Tibial nerve (tissue), 4 donors: Measurements from ENCODE around the gene GCSAM. TPM values are rescaled to one million over a fixed set of nuclear protein-coding genes. Genes with fewer than 3 reads are reported as not detected.

Source experiments
- DNase-seq, 2 donors: peaks; one replicate each; pipeline ENCODE4 v3.0.0-alpha.2; 2019; ENCODE audit warnings: low spot score in 2 of 2
- H3K27ac ChIP-seq, 4 donors: fragments of 200-600 bp; sonication (generic) in 3 of 4; one replicate each; pipeline ENCODE4 v1.5.1; 2017 to 2019; ENCODE audit warnings: mild to moderate bottlenecking in 1 of 4
- H3K27me3 ChIP-seq, 2 donors: fragments of 200-600 bp; sonication (generic) in 1 of 2; one replicate each; pipeline versions ENCODE4 v1.5.1 to v1.6.0; 2017 to 2019
- H3K36me3 ChIP-seq, 3 donors: fragments of 200-600 bp; sonication (generic); one replicate each; pipeline ENCODE4 v1.5.1; 2018 to 2019
- H3K4me1 ChIP-seq, 4 donors: fragments of 200-600 bp; sonication (generic) in 3 of 4; one replicate each; pipeline ENCODE4 v1.5.1; 2017 to 2019
- H3K4me3 ChIP-seq, 4 donors: fragments of 200-600 bp; sonication (generic) in 3 of 4; one replicate each; pipeline ENCODE4 v1.5.1; 2017 to 2019; ENCODE audit warnings: mild to moderate bottlenecking in 1 of 4, moderate library complexity in 1 of 4
- H3K9me3 ChIP-seq, 4 donors: fragments of 200-600 bp; sonication (generic) in 3 of 4; one replicate each; pipeline ENCODE4 v1.5.1; 2017 to 2019
- EP300 ChIP-seq, 2 donors: sonication (generic); formaldehyde crosslinking; IDR thresholded peaks; one replicate each; pipeline ENCODE4 v1.6.1; 2017; ENCODE audit warnings: antibody characterized with exemption in 2 of 2, mild to moderate bottlenecking in 1 of 2
- POLR2A ChIP-seq, 2 donors: fragments of 450-650 bp; IDR thresholded peaks; one replicate each; pipeline ENCODE4 v1.6.1; 2017; ENCODE audit warnings: antibody characterized with exemption in 2 of 2, mild to moderate bottlenecking in 2 of 2, moderate library complexity in 2 of 2
- WGBS, 2 donors: methylation state at CpG; one replicate each; pipeline ENCODE4 v1.1.5; 2018; 5-methylcytosine and 5-hydroxymethylcytosine counted together
- total RNA-seq, 4 donors: library from RNA; depleted of rRNA; stranded (reverse); fragments of >200 nt; gene quantifications; one replicate each; pipeline ENCODE4 v1.1.0, GENCODE V29; 2016
- TF ChIP-seq, protein P1 (sequence below), 5 experiments: fragments of 200-600 bp in 3 of 5; fragments of 450-650 bp in 2 of 5; sonication (generic) in 3 of 5; IDR thresholded peaks; one replicate each; pipeline ENCODE4 v1.5.1; 2016 to 2019; ENCODE audit warnings: antibody characterized with exemption in 5 of 5, mild to moderate bottlenecking in 3 of 5, moderate library complexity in 2 of 5

Gene GCSAM
- total RNA-seq, 4 donors from 2014 or later = under 0.01 to 2.0 TPM; not detected in 2

DNA sequence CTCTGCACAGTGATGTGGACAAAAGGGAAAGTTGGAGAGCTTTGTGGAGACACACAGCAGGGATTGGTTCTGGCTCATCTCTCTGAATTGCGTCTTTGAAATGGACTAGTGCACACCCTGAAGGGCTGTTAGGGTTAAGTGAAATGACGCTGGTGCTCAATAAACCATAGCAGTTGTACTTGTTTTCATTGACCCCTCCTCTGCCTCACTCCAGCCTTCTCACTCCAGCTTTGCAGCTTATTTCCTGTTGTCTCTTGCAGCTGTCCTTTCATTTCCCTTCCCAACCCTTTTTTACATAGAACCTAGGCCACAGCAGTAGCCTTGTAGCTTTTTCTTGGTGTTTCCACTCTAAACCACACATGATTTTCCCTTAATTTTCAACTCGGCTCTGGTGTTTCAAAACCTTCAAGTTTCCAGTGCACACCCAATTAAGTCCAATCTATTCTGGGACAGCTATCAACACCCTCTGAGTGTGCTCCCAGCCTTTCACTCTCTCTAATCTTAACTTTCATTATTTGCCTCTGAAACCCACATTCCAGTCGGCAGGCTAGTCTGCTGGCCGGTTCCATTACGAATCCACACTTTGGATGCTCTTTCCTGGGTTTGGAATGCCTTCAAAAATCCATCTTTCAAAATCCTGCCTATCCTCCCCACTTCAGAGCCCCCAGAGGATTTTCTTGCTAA is 40.4 kb downstream of the GCSAM start:
- WGBS, 2 donors = 20 to 21% methylated on average over 6 of the region's 6 CpGs
- TF ChIP-seq EP300 (IDR thresholded peaks at IDR 0.05) (no peak), POLR2A (IDR thresholded peaks at IDR 0.05) (no peak)
- TF ChIP-seq, protein P1, sequence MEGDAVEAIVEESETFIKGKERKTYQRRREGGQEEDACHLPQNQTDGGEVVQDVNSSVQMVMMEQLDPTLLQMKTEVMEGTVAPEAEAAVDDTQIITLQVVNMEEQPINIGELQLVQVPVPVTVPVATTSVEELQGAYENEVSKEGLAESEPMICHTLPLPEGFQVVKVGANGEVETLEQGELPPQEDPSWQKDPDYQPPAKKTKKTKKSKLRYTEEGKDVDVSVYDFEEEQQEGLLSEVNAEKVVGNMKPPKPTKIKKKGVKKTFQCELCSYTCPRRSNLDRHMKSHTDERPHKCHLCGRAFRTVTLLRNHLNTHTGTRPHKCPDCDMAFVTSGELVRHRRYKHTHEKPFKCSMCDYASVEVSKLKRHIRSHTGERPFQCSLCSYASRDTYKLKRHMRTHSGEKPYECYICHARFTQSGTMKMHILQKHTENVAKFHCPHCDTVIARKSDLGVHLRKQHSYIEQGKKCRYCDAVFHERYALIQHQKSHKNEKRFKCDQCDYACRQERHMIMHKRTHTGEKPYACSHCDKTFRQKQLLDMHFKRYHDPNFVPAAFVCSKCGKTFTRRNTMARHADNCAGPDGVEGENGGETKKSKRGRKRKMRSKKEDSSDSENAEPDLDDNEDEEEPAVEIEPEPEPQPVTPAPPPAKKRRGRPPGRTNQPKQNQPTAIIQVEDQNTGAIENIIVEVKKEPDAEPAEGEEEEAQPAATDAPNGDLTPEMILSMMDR (IDR thresholded peaks at IDR 0.05) = no peak
- Histone ChIP-seq H3K27me3 (no peaks in the 10 kb centered on the region), H3K4me3 (no peak overlapping the region), H3K27ac (no peak overlapping the region), H3K4me1 (peaks cover 0 to 12% (median 0%) of the 10 kb centered on the region in 4 donors), H3K9me3 (no peaks in the 10 kb centered on the region), H3K36me3 (no peaks in the 10 kb centered on the region)
- DNase-seq = peak in 1 of 2 donors; percentile 14

DNA sequence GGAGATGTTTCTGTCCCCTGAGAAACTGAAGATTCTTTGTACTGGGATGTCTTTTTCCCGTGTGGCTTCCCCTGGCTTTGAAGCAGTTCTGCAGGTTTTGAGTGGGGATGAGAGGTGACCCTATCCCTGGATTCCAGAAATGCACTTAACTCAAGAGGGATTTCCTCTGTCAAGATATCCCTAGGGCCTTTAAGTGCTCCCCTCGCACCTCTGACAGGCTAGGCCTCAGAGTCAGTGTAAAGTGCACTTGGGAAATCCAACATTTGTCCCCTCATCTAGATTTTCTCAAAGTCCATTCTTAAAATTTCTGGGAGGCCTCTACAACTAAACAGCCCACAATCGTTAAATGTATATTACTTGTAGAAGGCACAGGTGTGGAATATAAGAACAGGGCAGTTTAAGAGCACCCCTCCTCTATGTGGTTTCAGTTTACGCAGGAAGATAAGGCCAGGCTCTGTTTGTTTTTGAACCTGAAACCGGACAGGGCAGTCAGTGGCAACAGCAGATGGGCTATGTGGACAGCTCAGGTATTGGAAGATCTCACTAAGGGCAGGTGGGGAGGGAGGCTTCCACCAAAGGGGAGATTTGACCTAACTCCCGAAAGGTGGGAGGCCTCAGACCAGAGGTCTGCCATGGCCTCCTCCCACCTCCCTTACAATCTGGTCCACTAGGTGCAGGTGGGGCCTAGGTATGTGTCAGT is 42.0 kb downstream of the GCSAM start:
- 81 to 84% methylated on average over 6 of the region's 6 CpGs for WGBS, 2 donors

GRCh38 chr3:112089956-112090886 is 42.8 kb downstream of the GCSAM start:
- no peak for DNase-seq
- no peaks in the 10 kb centered on the region for H3K36me3 ChIP-seq
- no peak overlapping the region for H3K4me3 ChIP-seq
- peaks cover 0 to 26% (median 0%) of the 10 kb centered on the region in 4 donors for H3K4me1 ChIP-seq
- H3K9me3 ChIP-seq = no peaks in the 10 kb centered on the region
- no peaks in the 10 kb centered on the region for H3K27me3 ChIP-seq
- no peak overlapping the region for H3K27ac ChIP-seq
- TF ChIP-seq, protein P1 (IDR thresholded peaks at IDR 0.05) = no peak
- TF ChIP-seq POLR2A (IDR thresholded peaks at IDR 0.05) (no peak), EP300 (IDR thresholded peaks at IDR 0.05) (no peak)
- 77 to 85% methylated on average over 9 of the region's 9 CpGs for WGBS, 2 donors

More for the DNA sequence above, 42.0 kb downstream of the GCSAM start:
- no peaks in the 10 kb centered on the region for H3K9me3 ChIP-seq
- H3K4me1 ChIP-seq = peaks cover 0 to 20% (median 0%) of the 10 kb centered on the region in 4 donors
- DNase-seq = no peak
- TF ChIP-seq, protein P1 (IDR thresholded peaks at IDR 0.05) = no peak
- TF ChIP-seq EP300 (IDR thresholded peaks at IDR 0.05) (no peak), POLR2A (IDR thresholded peaks at IDR 0.05) (no peak)
- no peak overlapping the region for H3K4me3 ChIP-seq
- H3K27ac ChIP-seq = no peak overlapping the region
- no peaks in the 10 kb centered on the region for H3K27me3 ChIP-seq
- no peaks in the 10 kb centered on the region for H3K36me3 ChIP-seq

- H3K27me3 ChIP-seq = no peaks in the 10 kb centered on the region
- DNase-seq = no peak
- no peaks in the 10 kb centered on the region for H3K9me3 ChIP-seq
- 72 to 84% methylated on average over 4 of the region's 4 CpGs for WGBS, 2 donors
- peaks cover 0 to 26% (median 0%) of the 10 kb centered on the region in 4 donors for H3K4me1 ChIP-seq
- TF ChIP-seq EP300 (IDR thresholded peaks at IDR 0.05) = no peak
- TF ChIP-seq POLR2A (IDR thresholded peaks at IDR 0.05) = no peak
- TF ChIP-seq, protein P1 (IDR thresholded peaks at IDR 0.05) = no peak
- no peaks in the 10 kb centered on the region for H3K36me3 ChIP-seq
- no peak overlapping the region for H3K4me3 ChIP-seq
- no peak overlapping the region for H3K27ac ChIP-seq
These were observed 44.1 kb downstream of the GCSAM start for GRCh38 chr3:112088944-112089343.
